Tibial nerve (tissue), 4 donors: ENCODE data around the gene IYD. TPM values are rescaled to one million over a fixed set of nuclear protein-coding genes. Genes with fewer than 3 reads are reported as not detected.

Experiments
- DNase-seq, 2 donors: peaks; one replicate each; pipeline ENCODE4 v3.0.0-alpha.2; 2019; ENCODE audit warnings: low spot score in 2 of 2
- H3K27ac ChIP-seq, 4 donors: fragments of 200-600 bp; sonication (generic) in 3 of 4; one replicate each; pipeline ENCODE4 v1.5.1; 2017 to 2019; ENCODE audit warnings: mild to moderate bottlenecking in 1 of 4
- H3K27me3 ChIP-seq, 2 donors: fragments of 200-600 bp; sonication (generic) in 1 of 2; one replicate each; pipeline versions ENCODE4 v1.5.1 to v1.6.0; 2017 to 2019
- H3K36me3 ChIP-seq, 3 donors: fragments of 200-600 bp; sonication (generic); one replicate each; pipeline ENCODE4 v1.5.1; 2018 to 2019
- H3K4me1 ChIP-seq, 4 donors: fragments of 200-600 bp; sonication (generic) in 3 of 4; one replicate each; pipeline ENCODE4 v1.5.1; 2017 to 2019
- H3K4me3 ChIP-seq, 4 donors: fragments of 200-600 bp; sonication (generic) in 3 of 4; one replicate each; pipeline ENCODE4 v1.5.1; 2017 to 2019; ENCODE audit warnings: mild to moderate bottlenecking in 1 of 4, moderate library complexity in 1 of 4
- H3K9me3 ChIP-seq, 4 donors: fragments of 200-600 bp; sonication (generic) in 3 of 4; one replicate each; pipeline ENCODE4 v1.5.1; 2017 to 2019
- CTCF ChIP-seq, 5 experiments: fragments of 200-600 bp in 3 of 5; fragments of 450-650 bp in 2 of 5; sonication (generic) in 3 of 5; IDR thresholded peaks; one replicate each; pipeline ENCODE4 v1.5.1; 2016 to 2019; ENCODE audit warnings: antibody characterized with exemption in 5 of 5, mild to moderate bottlenecking in 3 of 5, moderate library complexity in 2 of 5
- EP300 ChIP-seq, 2 donors: sonication (generic); formaldehyde crosslinking; IDR thresholded peaks; one replicate each; pipeline ENCODE4 v1.6.1; 2017; ENCODE audit warnings: antibody characterized with exemption in 2 of 2, mild to moderate bottlenecking in 1 of 2
- POLR2A ChIP-seq, 2 donors: fragments of 450-650 bp; IDR thresholded peaks; one replicate each; pipeline ENCODE4 v1.6.1; 2017; ENCODE audit warnings: antibody characterized with exemption in 2 of 2, mild to moderate bottlenecking in 2 of 2, moderate library complexity in 2 of 2
- WGBS, 2 donors: methylation state at CpG; one replicate each; pipeline ENCODE4 v1.1.5; 2018; 5-methylcytosine and 5-hydroxymethylcytosine counted together
- small RNA-seq: library from RNA; depleted of rRNA; stranded (forward); fragments of <200 nt; gene quantifications from one replicate; pipeline ENCODE3, GENCODE V24; 2016
- total RNA-seq, 4 donors: library from RNA; depleted of rRNA; stranded (reverse); fragments of >200 nt; gene quantifications; one replicate each; pipeline ENCODE4 v1.1.0, GENCODE V29; 2016

Gene IYD
- total RNA-seq, 4 donors from 2014 or later = under 0.01 TPM; not detected in 3

- no peaks in the 10 kb centered on the region for H3K27me3 ChIP-seq
- no peaks in the 10 kb centered on the region for H3K9me3 ChIP-seq
- H3K27ac ChIP-seq = no peak overlapping the region
- TF ChIP-seq POLR2A (IDR thresholded peaks at IDR 0.05) = no peak
- no peak for TF ChIP-seq CTCF (IDR thresholded peaks at IDR 0.05)
- TF ChIP-seq EP300 (IDR thresholded peaks at IDR 0.05) = no peak
- no peak for DNase-seq
- 90 to 98% methylated on average over 2 of the region's 2 CpGs for WGBS, 2 donors
- H3K36me3 ChIP-seq = no peaks in the 10 kb centered on the region
- peaks cover 0 to 7% (median 0%) of the 10 kb centered on the region in 4 donors for H3K4me1 ChIP-seq
- H3K4me3 ChIP-seq = no peak overlapping the region
Measured at GRCh38 chr6:150453357-150453756, 84.5 kb downstream of the IYD start.

Small RNA genes lying within 50 kb of the gene (small RNA-seq; reads per million reads assigned to genes)
- gene RNU4-7P = not detected

Other genes starting within 250 kb of the IYD start
- gene PPP1R14C, start 226.0 kb upstream of the IYD start, total RNA-seq = under 1 TPM in 1 of 4 donors, not detected in 3; 0.42 TPM
- gene PLEKHG1, start 230.9 kb downstream of the IYD start, total RNA-seq = 10 to 100 TPM; 25.6 to 50.1 (median 39.7) TPM